Endothelial cell of umbilical vein (primary cell): ENCODE data around the gene SPOCD1. TPM values are rescaled to one million over a fixed set of nuclear protein-coding genes. Genes with fewer than 3 reads are reported as not detected.
A peak's percentile ranks its signal among the peaks of the same experiment; 100 is the strongest.

Experiments
- BruUV-seq: library from RNA; stranded (reverse); fragments of 400-500 nt; replicated peaks from 2 replicates; lab custom pipeline; 2021; lab: Mats Ljungman, UMichigan
- CTCF ChIA-PET: fragments of 300-600, 350-600 bp; sonication (Branson Sonifier 250); formaldehyde crosslinking; loops from one replicate; lab custom pipeline; 2021; ENCODE audit warnings: antibody characterized with exemption, inconsistent platforms; lab: Charles Lee
- POLR2A ChIA-PET: fragments of 300-600, 350-600 bp; sonication (Branson Sonifier 250); formaldehyde crosslinking; loops from one replicate; lab custom pipeline; 2021; ENCODE audit warnings: antibody characterized with exemption, inconsistent platforms; lab: Charles Lee
- DNase-seq: peaks from one replicate; pipeline ENCODE4 v3.0.0-alpha.2; 2011; ENCODE audit warnings: low read depth, low spot score
- FAIRE-seq: peaks from 2 replicates; lab custom pipeline; 2011; peaks lifted over from hg19 to GRCh38; lab: Jason Lieb, UNC
- H2AFZ ChIP-seq: 2 replicates; pipeline ENCODE4 v1.6.0; 2012; ENCODE audit warnings: low read depth, low read length, control low read depth, inconsistent platforms
- H3K27ac ChIP-seq: 2 replicates; pipeline ENCODE4 v1.5.1; 2011; ENCODE audit warnings: low read depth, mild to moderate bottlenecking, control low read depth, low read length, moderate library complexity; ENCODE audit not compliant: insufficient read depth
- H3K27me3 ChIP-seq, 2 experiments: 2 replicates each; pipeline versions ENCODE4 v1.6.0 to v1.6.1; 2011; ENCODE audit warnings: low read length in 2 of 2, mixed read lengths in 1 of 2; ENCODE audit not compliant: control insufficient read depth in 2 of 2, insufficient read depth in 2 of 2
- H3K36me3 ChIP-seq, 2 experiments: 2 replicates in 1 of 2; 3 replicates in 1 of 2; pipeline ENCODE4 v1.5.1; 2011; ENCODE audit warnings: low read length in 2 of 2, mild to moderate bottlenecking in 1 of 2, moderate library complexity in 1 of 2; ENCODE audit not compliant: control insufficient read depth in 2 of 2, insufficient read depth in 2 of 2; ENCODE audit errors: extremely low read depth in 1 of 2
- H3K4me1 ChIP-seq: 3 replicates; pipeline ENCODE4 v1.5.1; 2011; ENCODE audit warnings: mild to moderate bottlenecking, low read length; ENCODE audit not compliant: control insufficient read depth, insufficient read depth; ENCODE audit errors: extremely low read depth
- H3K4me2 ChIP-seq: 2 replicates; pipeline ENCODE4 v1.6.1; 2011; ENCODE audit warnings: low read length, control low read depth, mixed read lengths; ENCODE audit not compliant: insufficient read depth
- H3K4me3 ChIP-seq, 3 experiments: fragments of 200-600 bp in 1 of 3; sonication (generic), shearing (Covaris generic) in 1 of 3; replicated peaks in 1 of 3; 2 replicates each; pipeline ENCODE4 v1.5.1; 2011 to 2016; ENCODE audit warnings: control low read depth in 3 of 3, low read length in 3 of 3, mild to moderate bottlenecking in 2 of 3, inconsistent platforms in 1 of 3, low read depth in 1 of 3, moderate library complexity in 1 of 3; ENCODE audit not compliant: insufficient read depth in 1 of 3
- H3K79me2 ChIP-seq: 2 replicates; pipeline ENCODE4 v1.6.0; 2012; ENCODE audit warnings: low read length, inconsistent platforms; ENCODE audit not compliant: control insufficient read depth, insufficient read depth
- H3K9ac ChIP-seq: replicated peaks from 2 replicates; pipeline ENCODE3; 2011; ENCODE audit warnings: low read length, control low read depth; ENCODE audit not compliant: insufficient read depth; ENCODE audit errors: extremely low read depth
- H3K9me1 ChIP-seq: replicated peaks from 3 replicates; pipeline ENCODE4 v1.6.0; 2011; ENCODE audit warnings: mild to moderate bottlenecking, low read length; ENCODE audit not compliant: control insufficient read depth, insufficient read depth; ENCODE audit errors: extremely low read depth
- H3K9me3 ChIP-seq: replicated peaks from 2 replicates; pipeline ENCODE4 v1.5.1; 2012; ENCODE audit warnings: low read length, inconsistent platforms; ENCODE audit not compliant: control insufficient read depth, insufficient read depth
- H4K20me1 ChIP-seq: replicated peaks from 2 replicates; pipeline ENCODE3; 2011; ENCODE audit warnings: mild to moderate bottlenecking, low read length; ENCODE audit not compliant: control insufficient read depth, insufficient read depth; ENCODE audit errors: extremely low read depth
- EZH2 ChIP-seq: IDR thresholded peaks from 2 replicates; pipeline ENCODE4 v1.6.1; 2012; ENCODE audit warnings: borderline replicate concordance, low read depth, mild to moderate bottlenecking, moderate library complexity, low read length, inconsistent platforms; ENCODE audit not compliant: severe bottlenecking
- FOS ChIP-seq: IDR thresholded peaks from 2 replicates; pipeline ENCODE4 v1.6.1; 2011; ENCODE audit warnings: mild to moderate bottlenecking, low read length, moderate library complexity, borderline replicate concordance; ENCODE audit not compliant: insufficient read depth
- GATA2 ChIP-seq: IDR thresholded peaks from 2 replicates; pipeline ENCODE4 v1.7.0; 2011; ENCODE audit warnings: low read depth, mild to moderate bottlenecking, moderate library complexity, mixed read lengths, low read length; ENCODE audit not compliant: insufficient read length, insufficient read depth
- POLR2A ChIP-seq: IDR thresholded peaks from 2 replicates; pipeline ENCODE4 v1.6.1; 2012; ENCODE audit warnings: low read depth, mild to moderate bottlenecking, control low read depth, low read length
- POLR2AphosphoS5 ChIP-seq: IDR thresholded peaks from 2 replicates; pipeline ENCODE4 v1.6.1; 2012; ENCODE audit warnings: low read depth, mild to moderate bottlenecking, control low read depth, low read length, moderate library complexity; ENCODE audit not compliant: insufficient read depth
- dilution Hi-C: fragments of 300-500 bp; cut with MboI; formaldehyde crosslinking; loops from one replicate; pipeline ENCODE4 v1.15.0; 2019; ENCODE audit warnings: low sequenced_read_pairs; ENCODE audit not compliant: extremely low pct_ligation_motif_present
- intact Hi-C: fragments of 100-400 bp; cut with micrococcal nuclease; formaldehyde crosslinking; loops from one replicate; pipeline ENCODE4 v1.10.0; 2022
- polyA plus RNA-seq, 4 experiments: library from polyadenylated mRNA; depleted of rRNA in 3 of 4; stranded (reverse) in 3 of 4; unstranded in 1 of 4; fragments of >200 nt; gene quantifications; 2 replicates each; pipeline versions ENCODE4 v1.2.1 to v1.2.3, GENCODE V29; 2011 to 2012; ENCODE audit warnings: missing spikeins in 1 of 4
- total RNA-seq: library from RNA; stranded (reverse); gene quantifications from 2 replicates; pipeline ENCODE4 v1.2.3, GENCODE V29; 2021
- TF ChIP-seq, protein P1 (sequence below): IDR thresholded peaks from 2 replicates; pipeline ENCODE4 v1.6.1; 2011; ENCODE audit not compliant: insufficient read depth, insufficient read length

SPOCD1 gene
- total and polyA plus RNA-seq, 2 donors (not counting 3 experiments of a cell fraction or from before 2014, with no cell fraction given), result 0.27 to 33.0 TPM

DNA sequence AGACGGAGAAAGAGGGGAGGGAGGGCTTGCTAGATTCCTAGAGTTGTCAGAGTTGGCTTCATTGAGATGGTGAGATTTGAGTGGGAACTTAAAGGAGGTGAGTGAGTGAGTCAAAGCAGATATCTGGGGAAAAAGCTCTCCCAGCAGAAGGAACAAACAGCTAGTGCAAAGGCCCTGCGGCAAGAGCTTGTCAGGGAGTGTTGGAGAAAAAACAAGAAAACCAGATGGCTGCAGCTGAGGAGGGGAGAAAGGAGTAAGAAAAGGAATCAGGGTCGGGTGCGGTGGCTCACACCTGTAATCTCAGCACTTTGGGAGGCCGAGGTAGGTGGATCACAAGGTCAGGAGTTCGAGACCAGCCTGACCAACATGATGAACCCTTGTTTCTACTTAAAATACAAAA lies 40.3 kb upstream of the SPOCD1 start:
- H3K9me3 ChIP-seq, result no peaks in the 10 kb centered on the region
- no peaks in the 10 kb centered on the region for H4K20me1 ChIP-seq
- DNase-seq (no peak), FAIRE-seq (no peak)
- no peaks in the 10 kb centered on the region for H3K36me3 ChIP-seq
- H3K4me1 ChIP-seq, result no peaks in the 10 kb centered on the region
- ChIA-PET POLR2A (no interaction called here), CTCF (no interaction called here)
- no peaks in the 10 kb centered on the region for H3K79me2 ChIP-seq
- TF ChIP-seq FOS (no peak), EZH2 (no peak), POLR2A (no peak)
- TF ChIP-seq, protein P1, sequence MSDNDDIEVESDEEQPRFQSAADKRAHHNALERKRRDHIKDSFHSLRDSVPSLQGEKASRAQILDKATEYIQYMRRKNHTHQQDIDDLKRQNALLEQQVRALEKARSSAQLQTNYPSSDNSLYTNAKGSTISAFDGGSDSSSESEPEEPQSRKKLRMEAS, result no peak
- H3K4me3 ChIP-seq, result no peak overlapping the region
- BruUV-seq, result no TSS peak
- no peak overlapping the region for H3K9ac ChIP-seq
- no peak overlapping the region for H3K27ac ChIP-seq
- H3K4me2 ChIP-seq, result no peak overlapping the region
- no peak overlapping the region for H2AFZ ChIP-seq
- no peaks in the 10 kb centered on the region for H3K9me1 ChIP-seq
- intact Hi-C loops, result no loop called here
- no peaks in the 10 kb centered on the region for H3K27me3 ChIP-seq
- dilution Hi-C loops, result no loop called here

DNA sequence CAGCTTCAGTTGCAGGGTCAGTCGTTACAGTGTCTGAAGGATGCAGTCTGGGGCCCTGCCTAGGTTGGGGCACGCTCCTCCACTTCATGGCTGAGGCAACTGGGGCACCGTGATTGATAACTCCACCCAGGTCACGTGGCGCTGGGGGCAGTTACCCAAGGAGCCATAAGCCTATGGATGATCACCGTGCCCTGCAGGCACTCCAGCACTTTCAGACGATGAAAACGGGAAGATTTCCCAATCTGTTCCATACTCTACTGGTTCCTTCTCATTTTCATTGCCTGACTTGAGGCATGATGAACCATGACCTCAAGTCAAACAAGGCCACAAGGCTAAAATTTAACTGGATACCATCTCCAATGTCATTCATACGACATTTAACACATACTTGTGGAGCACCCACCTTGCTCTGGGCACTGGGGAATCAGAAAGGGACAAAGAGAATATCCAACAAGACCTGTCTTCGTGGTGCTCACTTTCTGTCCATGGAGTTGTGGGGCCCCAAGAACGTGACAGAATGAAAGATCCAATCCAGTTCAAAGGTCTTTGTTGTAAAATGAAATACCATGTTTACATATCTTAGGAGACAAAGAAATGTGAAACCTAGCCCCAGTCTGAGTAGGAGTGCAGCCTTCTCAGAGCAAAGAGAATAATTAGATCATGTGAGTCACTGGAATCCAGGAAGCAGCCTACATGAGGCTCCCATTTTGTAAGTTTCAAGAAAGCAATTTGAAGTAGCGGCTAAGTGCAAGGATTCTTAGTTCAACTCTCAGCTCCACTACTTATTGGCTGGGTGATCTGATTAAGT lies 39.4 kb upstream of the SPOCD1 start:
- H2AFZ ChIP-seq, result no peak overlapping the region
- no peak overlapping the region for H3K4me3 ChIP-seq
- H3K9ac ChIP-seq, result no peak overlapping the region
- no peak overlapping the region for H3K4me2 ChIP-seq
- H3K27ac ChIP-seq, result no peak overlapping the region
- POLR2A ChIA-PET, result no interaction called here
- no peak for FAIRE-seq
- DNase-seq, result no peak
- no peaks in the 10 kb centered on the region for H3K36me3 ChIP-seq
- BruUV-seq, result no TSS peak
- no peaks in the 10 kb centered on the region for H3K9me3 ChIP-seq
- TF ChIP-seq FOS, result peak; percentile 8
- TF ChIP-seq GATA2, result no peak
- TF ChIP-seq, protein P1, result no peak
- no peak for TF ChIP-seq POLR2AphosphoS5
- H4K20me1 ChIP-seq, result no peaks in the 10 kb centered on the region
- intact Hi-C loops, result no loop called here
- no peaks in the 10 kb centered on the region for H3K27me3 ChIP-seq
- dilution Hi-C loops, result no loop called here
- H3K9me1 ChIP-seq, result no peaks in the 10 kb centered on the region
- CTCF ChIA-PET, result no interaction called here
- H3K79me2 ChIP-seq, result no peaks in the 10 kb centered on the region
- no peaks in the 10 kb centered on the region for H3K4me1 ChIP-seq
